ENCODE data around the gene GALK2.

DNA sequence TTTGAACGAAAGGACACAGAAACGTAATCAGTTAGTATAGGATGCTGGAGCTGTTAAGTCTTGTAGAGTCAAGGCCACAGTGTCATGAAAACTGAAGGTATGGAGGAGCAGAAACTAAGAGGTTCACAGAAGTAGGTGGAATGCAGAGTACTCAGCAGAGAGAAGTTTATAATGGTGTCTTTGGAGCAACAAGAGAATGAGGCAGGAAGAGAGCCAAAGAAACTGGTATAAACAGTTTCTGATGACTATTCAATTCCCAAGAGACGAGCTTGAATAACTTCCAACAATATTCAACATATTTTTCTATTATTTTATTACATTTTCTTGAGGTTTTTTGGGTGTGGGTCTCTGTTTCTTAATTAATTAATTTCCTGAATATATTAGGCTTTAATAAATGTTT lies 29.6 kb downstream of the GALK2 start:
- no peak for TF ChIP-seq POLR2A (IDR thresholded peaks at IDR 0.05)
- TF ChIP-seq, protein P1, sequence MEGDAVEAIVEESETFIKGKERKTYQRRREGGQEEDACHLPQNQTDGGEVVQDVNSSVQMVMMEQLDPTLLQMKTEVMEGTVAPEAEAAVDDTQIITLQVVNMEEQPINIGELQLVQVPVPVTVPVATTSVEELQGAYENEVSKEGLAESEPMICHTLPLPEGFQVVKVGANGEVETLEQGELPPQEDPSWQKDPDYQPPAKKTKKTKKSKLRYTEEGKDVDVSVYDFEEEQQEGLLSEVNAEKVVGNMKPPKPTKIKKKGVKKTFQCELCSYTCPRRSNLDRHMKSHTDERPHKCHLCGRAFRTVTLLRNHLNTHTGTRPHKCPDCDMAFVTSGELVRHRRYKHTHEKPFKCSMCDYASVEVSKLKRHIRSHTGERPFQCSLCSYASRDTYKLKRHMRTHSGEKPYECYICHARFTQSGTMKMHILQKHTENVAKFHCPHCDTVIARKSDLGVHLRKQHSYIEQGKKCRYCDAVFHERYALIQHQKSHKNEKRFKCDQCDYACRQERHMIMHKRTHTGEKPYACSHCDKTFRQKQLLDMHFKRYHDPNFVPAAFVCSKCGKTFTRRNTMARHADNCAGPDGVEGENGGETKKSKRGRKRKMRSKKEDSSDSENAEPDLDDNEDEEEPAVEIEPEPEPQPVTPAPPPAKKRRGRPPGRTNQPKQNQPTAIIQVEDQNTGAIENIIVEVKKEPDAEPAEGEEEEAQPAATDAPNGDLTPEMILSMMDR (IDR thresholded peaks at IDR 0.05), result no peak

Data from body of pancreas (tissue), 4 donors.